ES-I3 (cell line): ENCODE data around the gene ADIPOR2.

Experiments used
- H3K36me3 ChIP-seq: 2 replicates; pipeline ENCODE4 v1.6.1; 2013; ENCODE audit warnings: mild to moderate bottlenecking, low read length, control low read depth, moderate library complexity; ENCODE audit not compliant: insufficient read depth
- H3K4me1 ChIP-seq: 2 replicates; pipeline ENCODE4 v1.6.1; 2013; ENCODE audit warnings: mild to moderate bottlenecking, control low read depth, low read length; ENCODE audit not compliant: insufficient read depth
- H3K9ac ChIP-seq: 2 replicates; pipeline ENCODE4 v1.6.1; 2013; ENCODE audit warnings: low read depth, mild to moderate bottlenecking, low read length, moderate library complexity
- H3K9me3 ChIP-seq: 2 replicates; pipeline ENCODE4 v1.6.1; 2013; ENCODE audit warnings: mild to moderate bottlenecking, low read length, moderate library complexity; ENCODE audit not compliant: control insufficient read depth, insufficient read depth

The ADIPOR2 gene

DNA sequence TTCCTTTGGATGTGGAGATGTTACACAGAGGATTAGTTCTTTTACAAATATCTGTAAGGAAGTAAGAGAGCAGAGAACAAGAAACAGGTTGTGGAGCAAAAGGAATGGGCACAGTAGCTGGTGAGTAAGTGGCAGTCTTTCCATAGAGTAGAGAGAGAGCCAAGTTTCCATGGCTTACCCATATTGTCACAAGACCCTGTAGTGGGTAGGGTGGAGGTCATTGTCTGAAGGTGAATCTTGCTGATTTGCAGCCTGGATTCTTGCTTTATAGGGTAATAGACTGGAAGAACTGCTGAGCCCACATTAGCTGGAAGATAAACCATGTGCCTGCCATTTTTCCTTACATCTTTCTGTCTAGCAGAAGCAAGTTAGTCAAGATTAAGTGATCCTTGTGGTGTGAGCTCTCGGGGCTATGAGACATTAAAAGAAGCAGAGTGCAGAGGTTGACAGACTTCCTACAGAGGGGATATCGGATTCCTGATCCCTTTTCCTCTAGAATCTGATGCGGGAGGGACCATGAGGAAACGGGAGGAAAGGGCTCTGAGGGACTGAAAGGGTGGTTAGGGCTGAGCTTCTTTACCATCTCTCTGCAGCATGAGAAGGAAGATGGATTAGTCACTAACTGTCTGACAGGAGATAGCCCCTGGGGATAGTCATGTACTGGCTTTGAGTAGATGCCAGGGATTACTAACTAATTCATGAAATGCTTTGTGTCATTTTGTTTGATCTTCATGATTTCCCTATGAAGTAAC is 85.5 kb downstream of the ADIPOR2 start:
- H3K4me1 ChIP-seq: peaks cover 12% of the 10 kb centered on the region
- peaks cover 3% of the 10 kb centered on the region for H3K36me3 ChIP-seq
- no peak overlapping the region for H3K9ac ChIP-seq
- H3K9me3 ChIP-seq: no peaks in the 10 kb centered on the region

DNA sequence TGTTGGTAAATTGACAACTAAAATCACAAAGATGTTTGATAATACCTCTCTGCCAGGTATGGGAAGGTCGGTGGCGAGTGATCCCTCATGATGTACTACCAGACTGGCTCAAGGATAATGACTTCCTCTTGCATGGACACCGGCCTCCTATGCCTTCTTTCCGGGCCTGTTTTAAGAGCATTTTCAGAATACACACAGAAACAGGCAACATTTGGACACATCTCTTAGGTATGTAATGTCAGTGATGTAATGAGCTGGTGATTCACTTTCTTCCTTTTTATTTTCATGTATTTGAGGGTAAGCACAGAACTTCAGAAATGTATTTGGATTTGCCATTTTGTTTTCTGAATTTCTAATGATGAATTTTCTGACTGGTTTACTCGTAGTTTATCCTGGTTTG is 86.9 kb downstream of the ADIPOR2 start:
- Histone ChIP-seq H3K4me1 (peaks cover 12% of the 10 kb centered on the region), H3K9ac (no peak overlapping the region), H3K36me3 (peaks cover 6% of the 10 kb centered on the region), H3K9me3 (no peaks in the 10 kb centered on the region)

GRCh38 chr12:1778911-1779310 is 88.0 kb downstream of the ADIPOR2 start:
- Histone ChIP-seq H3K4me1 (peaks cover 12% of the 10 kb centered on the region), H3K9ac (no peak overlapping the region), H3K36me3 (peaks cover 6% of the 10 kb centered on the region), H3K9me3 (no peaks in the 10 kb centered on the region)

DNA sequence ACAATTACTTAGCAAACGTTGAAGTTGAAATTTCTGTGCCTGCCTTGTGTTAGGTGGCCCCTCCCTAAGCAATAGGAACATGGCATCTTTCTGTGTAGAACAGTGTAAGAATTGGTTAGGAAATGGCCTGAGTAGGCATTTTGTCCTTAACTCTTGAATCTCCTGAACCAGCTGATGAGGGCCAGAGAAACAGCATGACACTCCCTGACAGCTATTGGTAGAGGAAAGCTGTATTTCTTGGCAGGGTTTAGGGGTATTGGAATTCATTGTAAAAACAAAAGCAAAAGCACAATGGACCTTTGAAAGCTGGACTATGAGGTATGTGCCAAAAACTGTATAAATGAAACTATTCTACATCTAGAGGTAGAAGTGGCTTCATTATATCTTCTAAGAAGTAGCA is 88.9 kb downstream of the ADIPOR2 start:
- H3K9ac ChIP-seq: no peak overlapping the region
- peaks cover 12% of the 10 kb centered on the region for H3K4me1 ChIP-seq
- H3K9me3 ChIP-seq: no peaks in the 10 kb centered on the region
- peaks cover 6% of the 10 kb centered on the region for H3K36me3 ChIP-seq

DNA sequence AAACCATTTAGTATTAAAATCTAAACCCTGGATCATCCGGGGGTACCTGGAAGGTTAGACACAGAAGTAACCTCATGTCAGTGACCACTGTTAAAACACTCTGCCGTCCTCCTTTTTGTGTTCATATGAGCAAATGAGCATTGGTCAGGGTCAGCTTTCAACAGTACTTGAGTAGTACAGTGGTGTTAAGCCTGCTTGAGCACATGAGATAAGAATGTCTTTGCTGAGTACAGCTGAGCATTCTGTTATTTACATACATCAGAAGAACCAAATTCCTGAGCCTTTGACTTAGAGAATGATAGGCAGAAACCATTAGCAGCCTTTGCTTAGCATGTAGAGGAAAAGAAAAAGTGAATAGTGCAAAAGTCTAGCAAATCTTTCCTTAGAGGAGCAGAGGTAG is 90.9 kb downstream of the ADIPOR2 start:
- Histone ChIP-seq H3K9me3 (no peaks in the 10 kb centered on the region), H3K36me3 (peaks cover 6% of the 10 kb centered on the region), H3K9ac (no peak overlapping the region), H3K4me1 (no peaks in the 10 kb centered on the region)

GRCh38 chr12:1782215-1782614 is 91.3 kb downstream of the ADIPOR2 start:
- Histone ChIP-seq H3K4me1 (no peaks in the 10 kb centered on the region), H3K36me3 (peaks cover 6% of the 10 kb centered on the region), H3K9me3 (no peaks in the 10 kb centered on the region), H3K9ac (no peak overlapping the region)

DNA sequence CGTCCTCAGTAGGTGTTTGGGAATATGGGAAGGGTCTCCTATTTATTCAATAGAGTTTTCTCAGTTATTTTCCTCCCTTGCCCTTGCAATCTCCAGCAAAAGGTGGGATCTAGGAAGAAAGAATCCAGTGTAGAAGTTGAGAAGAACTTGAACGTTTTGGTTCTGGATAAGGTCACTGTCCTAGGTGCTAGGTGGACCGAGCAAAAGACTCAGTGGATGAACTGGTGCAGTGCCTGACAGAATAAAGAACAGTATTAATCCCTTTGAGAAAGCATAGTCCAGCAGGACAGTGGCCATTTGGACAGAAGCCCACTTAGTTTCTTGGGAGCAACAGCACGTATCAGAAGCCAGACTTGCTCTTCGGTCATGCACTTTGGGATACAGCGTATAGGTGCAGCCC is 96.8 kb downstream of the ADIPOR2 start:
- no peak overlapping the region for H3K9ac ChIP-seq
- no peaks in the 10 kb centered on the region for H3K9me3 ChIP-seq
- peaks cover 4% of the 10 kb centered on the region; the same call in 1 of the 2 replicates for H3K4me1 ChIP-seq
- H3K36me3 ChIP-seq: no peaks in the 10 kb centered on the region; the same call in none of the 2 replicates

DNA sequence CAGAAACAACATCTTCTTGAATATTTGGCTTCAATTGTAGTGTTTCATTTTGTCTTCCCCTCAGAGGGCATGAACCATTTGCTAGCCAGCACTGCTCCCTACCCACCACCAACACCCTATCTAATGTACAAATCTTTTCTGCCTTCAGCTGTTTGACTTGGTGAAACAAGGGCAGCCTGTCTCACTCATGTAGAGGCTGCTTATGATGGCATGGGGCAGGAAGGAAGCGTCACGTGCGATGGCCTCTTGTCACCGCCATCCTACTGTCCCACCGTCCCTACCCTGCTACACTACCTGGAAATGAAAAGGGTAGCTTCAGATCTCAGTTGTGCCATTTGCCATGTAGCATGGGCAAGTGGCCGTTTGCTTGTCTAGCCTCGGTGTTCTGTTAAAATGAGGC is 99.6 kb downstream of the ADIPOR2 start:
- Histone ChIP-seq H3K9ac (no peak overlapping the region), H3K4me1 (peaks cover 11% of the 10 kb centered on the region; the same call in 1 of the 2 replicates), H3K9me3 (no peaks in the 10 kb centered on the region), H3K36me3 (no peaks in the 10 kb centered on the region; the same call in none of the 2 replicates)

- Histone ChIP-seq H3K4me1 (peaks cover 11% of the 10 kb centered on the region; the same call in 1 of the 2 replicates), H3K9ac (no peak overlapping the region), H3K9me3 (no peaks in the 10 kb centered on the region), H3K36me3 (no peaks in the 10 kb centered on the region; the same call in 1 of the 2 replicates)
Observed at GRCh38 chr12:1791104-1791841, 100.4 kb downstream of the ADIPOR2 start.

DNA sequence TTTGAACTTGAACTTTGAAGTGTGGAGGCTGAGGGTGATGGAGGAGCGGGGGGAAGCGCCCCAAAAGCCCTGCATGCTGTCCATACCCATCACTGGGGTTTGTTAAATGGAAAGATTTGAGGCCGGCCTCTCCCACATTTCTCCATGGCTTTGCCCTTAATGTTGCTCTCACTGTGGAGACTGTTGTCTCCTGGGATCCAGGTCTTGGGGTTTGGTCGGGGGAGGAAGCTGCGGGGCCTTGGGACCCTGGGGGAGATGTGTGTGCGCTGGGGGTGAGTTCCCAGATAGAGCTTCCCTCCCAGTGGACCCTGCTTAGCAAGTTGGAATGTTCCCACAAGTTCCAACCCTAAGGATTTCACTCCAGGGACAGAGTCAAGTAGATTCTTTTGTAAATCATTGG is 101.5 kb downstream of the ADIPOR2 start:
- Histone ChIP-seq H3K9ac (no peak overlapping the region), H3K9me3 (no peaks in the 10 kb centered on the region), H3K36me3 (no peaks in the 10 kb centered on the region; the same call in 1 of the 2 replicates), H3K4me1 (peaks cover 11% of the 10 kb centered on the region; the same call in 1 of the 2 replicates)

DNA sequence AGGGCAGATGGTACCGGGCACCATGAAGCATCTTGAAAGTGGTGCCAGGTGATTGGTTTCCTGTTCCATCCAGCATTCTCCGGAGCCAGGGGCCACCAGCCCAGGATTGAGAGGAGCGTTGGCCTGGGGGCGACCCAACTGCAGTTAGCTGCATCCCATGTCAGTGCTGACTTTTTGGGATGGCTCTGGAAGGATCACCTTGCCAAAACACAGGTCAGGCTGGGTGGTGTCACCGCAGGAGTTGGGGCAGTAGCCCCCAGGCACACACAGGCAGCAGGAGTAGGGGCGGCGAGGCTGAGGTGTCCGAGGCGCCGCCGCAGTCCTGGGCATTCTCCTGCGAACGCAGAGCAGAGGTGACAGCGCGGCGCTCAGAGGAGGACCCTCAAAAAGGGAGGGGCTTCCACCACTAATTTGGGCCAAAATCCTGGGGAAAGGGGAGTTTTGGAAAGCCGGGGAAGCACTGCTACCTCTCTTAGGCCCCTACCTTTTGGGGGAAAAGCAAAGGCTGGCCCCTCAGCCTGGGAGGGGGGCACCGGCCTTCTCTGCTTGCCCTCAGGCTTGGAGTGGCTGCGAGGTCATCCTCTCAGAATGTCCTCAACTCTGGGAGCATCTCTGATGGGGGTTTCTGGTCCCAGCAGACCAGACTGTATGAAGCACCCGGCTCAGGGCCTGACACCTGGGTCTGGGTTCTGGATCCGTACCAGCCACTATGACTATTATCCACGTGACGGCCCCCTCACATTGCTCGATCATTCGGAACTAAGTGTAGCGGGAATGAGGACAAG is 102.7 kb downstream of the ADIPOR2 start:
- H3K9me3 ChIP-seq: no peaks in the 10 kb centered on the region
- H3K9ac ChIP-seq: no peak overlapping the region
- peaks cover 11% of the 10 kb centered on the region; the same call in 1 of the 2 replicates for H3K4me1 ChIP-seq
- H3K36me3 ChIP-seq: no peaks in the 10 kb centered on the region

DNA sequence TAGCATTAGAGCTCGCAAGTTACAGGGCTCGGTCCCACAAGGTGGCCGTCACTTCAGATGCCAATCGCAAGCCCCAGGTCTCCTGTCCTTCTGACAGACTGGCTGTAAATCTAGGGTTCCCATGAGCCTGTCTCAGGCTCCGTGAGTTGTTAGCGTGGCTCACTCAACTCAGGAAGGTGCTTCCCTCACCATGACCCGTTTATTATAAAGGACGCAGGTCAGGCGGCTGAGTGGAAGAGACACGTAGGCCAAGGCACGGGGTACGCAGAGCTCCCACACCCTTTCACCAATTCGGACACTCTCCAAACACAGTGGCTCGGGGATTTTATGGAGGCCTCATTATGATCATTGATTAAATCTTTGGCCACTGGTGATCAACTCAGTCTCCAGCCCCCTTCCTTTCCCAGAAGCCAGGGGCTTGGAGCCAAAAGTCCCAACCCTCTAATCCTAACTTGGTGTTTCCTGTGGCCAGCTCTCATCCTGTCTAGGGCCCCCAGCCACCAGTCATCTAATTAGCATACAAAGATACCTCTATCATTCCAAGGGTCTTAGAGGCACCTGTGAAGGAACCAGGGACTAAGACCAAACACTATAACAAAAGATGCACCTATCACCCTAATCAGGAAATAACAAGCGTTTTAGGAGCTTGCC is 103.7 kb downstream of the ADIPOR2 start:
- H3K9me3 ChIP-seq: no peaks in the 10 kb centered on the region
- H3K36me3 ChIP-seq: no peaks in the 10 kb centered on the region
- peaks cover 11% of the 10 kb centered on the region; the same call in 1 of the 2 replicates for H3K4me1 ChIP-seq
- no peak overlapping the region for H3K9ac ChIP-seq

- no peaks in the 10 kb centered on the region for H3K9me3 ChIP-seq
- H3K4me1 ChIP-seq: peaks cover 11% of the 10 kb centered on the region; the same call in 1 of the 2 replicates
- no peaks in the 10 kb centered on the region for H3K36me3 ChIP-seq
- H3K9ac ChIP-seq: peak overlapping the region; percentile 2; the same call in 1 of the 2 replicates
Observed at GRCh38 chr12:1795221-1795784, 104.4 kb downstream of the ADIPOR2 start.
